SJSA1 (cell line): ENCODE measurements around the gene ATP8A2. TPM values are rescaled to one million over a fixed set of nuclear protein-coding genes. Genes with fewer than 3 reads are reported as not detected.

Experiments
- DNase-seq, 2 experiments: peaks; one replicate each; pipeline ENCODE4 v3.0.0-alpha.2; 2015 to 2020; ENCODE audit warnings: low spot score in 2 of 2, low read depth in 1 of 2
- H3K27ac ChIP-seq: fragments of 250-450 bp; sonication (Bioruptor Pico); 2 replicates; pipeline ENCODE4 v1.5.1; 2020; ENCODE audit warnings: mild to moderate bottlenecking, moderate library complexity
- H3K27me3 ChIP-seq: fragments of 250-450 bp; sonication (Bioruptor Pico); replicated peaks from 2 replicates; pipeline ENCODE4 v1.5.1; 2020; ENCODE audit warnings: mild to moderate bottlenecking, moderate library complexity
- H3K36me3 ChIP-seq: fragments of 250-450 bp; sonication (Bioruptor Pico); 2 replicates; pipeline ENCODE4 v1.5.1; 2020; ENCODE audit warnings: mild to moderate bottlenecking
- H3K4me1 ChIP-seq: fragments of 250-450 bp; sonication (Bioruptor Pico); replicated peaks from 2 replicates; pipeline ENCODE4 v1.6.1; 2021; ENCODE audit warnings: mild to moderate bottlenecking
- H3K4me3 ChIP-seq: fragments of 250-450 bp; sonication (Bioruptor Pico); 2 replicates; pipeline ENCODE4 v1.5.1; 2020; ENCODE audit warnings: mild to moderate bottlenecking
- H3K9me3 ChIP-seq: fragments of 250-450 bp; sonication (Bioruptor Pico); replicated peaks from 2 replicates; pipeline ENCODE4 v1.5.1; 2020; ENCODE audit warnings: mild to moderate bottlenecking
- total RNA-seq: library from RNA; depleted of rRNA; stranded (reverse); fragments of >200 nt; shearing (Covaris generic); gene quantifications from 2 replicates; pipeline ENCODE4 v1.2.3, GENCODE V29; 2014

The ATP8A2 gene
- total RNA-seq, 1 experiment from 2014 or later = 0.13 TPM

- H3K4me3 ChIP-seq = no peak overlapping the region
- no peaks in the 10 kb centered on the region for H3K27me3 ChIP-seq
- H3K27ac ChIP-seq = no peak overlapping the region
- peaks cover 13% of the 10 kb centered on the region; the same call in 1 of the 2 replicates for H3K4me1 ChIP-seq
- H3K36me3 ChIP-seq = no peaks in the 10 kb centered on the region
- DNase-seq = no peak
- no peaks in the 10 kb centered on the region for H3K9me3 ChIP-seq
These were observed 591.9 kb downstream of the ATP8A2 start for GRCh38 chr13:25963674-25964073.

DNA sequence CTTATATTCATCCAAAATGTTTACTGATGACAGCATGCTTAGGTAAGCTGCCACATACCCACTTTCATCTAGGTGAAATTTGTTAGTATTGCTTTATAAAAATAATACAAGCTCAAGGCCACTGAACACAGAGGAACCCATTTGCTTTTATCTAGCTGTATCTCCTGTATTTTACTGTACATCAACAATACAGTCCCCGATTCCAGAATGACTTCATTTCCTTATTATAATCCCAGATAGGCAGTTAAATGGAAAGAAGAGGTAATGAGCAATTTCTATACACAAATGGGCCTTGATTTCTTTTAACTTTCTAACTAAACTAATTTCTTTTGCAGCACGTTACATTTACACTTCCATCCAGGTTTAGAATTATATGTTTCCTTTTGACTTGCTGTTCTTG is 593.8 kb downstream of the ATP8A2 start:
- no peaks in the 10 kb centered on the region for H3K9me3 ChIP-seq
- H3K27ac ChIP-seq = no peak overlapping the region
- H3K4me3 ChIP-seq = no peak overlapping the region
- H3K36me3 ChIP-seq = no peaks in the 10 kb centered on the region
- H3K27me3 ChIP-seq = no peaks in the 10 kb centered on the region
- DNase-seq = no peak
- peaks cover 6% of the 10 kb centered on the region; the same call in 1 of the 2 replicates for H3K4me1 ChIP-seq

DNA sequence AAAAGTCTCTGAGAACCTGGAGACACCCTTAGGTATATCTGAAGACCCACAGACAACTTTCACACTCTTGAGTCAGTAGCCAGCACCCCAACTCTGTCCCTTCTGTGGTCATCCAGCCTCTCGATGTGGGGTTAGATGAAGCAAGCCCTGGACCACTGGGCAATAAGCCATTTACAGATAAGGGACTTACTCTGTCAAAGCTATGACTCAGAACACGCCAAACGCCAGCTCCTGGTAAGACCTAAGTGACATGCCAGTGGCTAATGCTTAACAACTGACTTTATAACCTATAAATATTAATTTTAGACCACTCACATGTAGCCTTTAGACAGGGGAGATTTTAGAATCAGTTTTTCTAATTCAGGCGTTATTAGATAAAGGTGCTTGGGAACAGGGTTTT is 594.3 kb downstream of the ATP8A2 start:
- H3K27me3 ChIP-seq = no peaks in the 10 kb centered on the region

DNA sequence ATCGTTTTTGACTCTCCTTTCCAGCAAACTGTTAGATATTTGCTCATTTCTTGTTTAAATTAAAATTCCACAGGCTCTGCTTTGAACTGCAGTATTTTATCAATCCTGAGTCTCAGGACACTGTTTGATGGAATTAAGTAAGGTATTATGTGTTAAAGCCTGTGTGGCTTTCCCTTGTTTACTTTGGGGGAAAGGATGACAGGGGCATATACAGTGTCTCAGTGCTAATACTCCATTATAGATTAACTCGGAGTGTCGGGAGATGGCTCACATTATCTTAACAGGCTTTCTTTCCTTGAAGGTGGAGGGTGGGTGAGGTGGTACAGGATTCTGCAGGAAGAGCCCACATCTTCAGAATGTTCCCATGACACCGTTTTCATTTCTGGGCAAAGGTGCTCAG is 595.4 kb downstream of the ATP8A2 start:
- H3K36me3 ChIP-seq = no peaks in the 10 kb centered on the region
- H3K4me3 ChIP-seq = no peak overlapping the region
- no peaks in the 10 kb centered on the region for H3K27me3 ChIP-seq

More for the DNA sequence above, 594.3 kb downstream of the ATP8A2 start:
- DNase-seq = no peak
- Histone ChIP-seq H3K4me1 (peaks cover 6% of the 10 kb centered on the region; the same call in 1 of the 2 replicates), H3K9me3 (no peaks in the 10 kb centered on the region), H3K4me3 (no peak overlapping the region), H3K36me3 (no peaks in the 10 kb centered on the region), H3K27ac (no peak overlapping the region)

DNA sequence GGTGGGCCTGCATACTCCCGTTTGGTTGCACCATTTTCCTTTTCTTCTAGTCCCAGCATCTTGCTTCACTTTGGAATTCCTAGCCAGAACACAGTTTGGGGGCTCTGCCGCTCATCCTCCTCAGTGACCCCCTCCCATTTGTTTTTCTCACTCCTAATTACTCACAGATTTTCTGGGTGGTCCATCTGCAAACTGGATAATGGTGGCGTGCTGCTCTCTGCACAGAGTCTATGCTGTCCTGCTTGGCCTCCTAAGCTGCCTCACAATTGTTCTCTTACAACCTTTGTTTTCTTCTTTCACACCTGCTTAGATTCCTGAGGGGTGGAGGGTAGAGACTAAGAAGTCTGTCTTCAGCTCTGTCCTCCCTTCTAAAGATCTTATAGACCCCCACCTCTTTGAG is 599.3 kb downstream of the ATP8A2 start:
- H3K27ac ChIP-seq = no peak overlapping the region
- H3K4me1 ChIP-seq = no peaks in the 10 kb centered on the region
- no peaks in the 10 kb centered on the region for H3K36me3 ChIP-seq
- H3K27me3 ChIP-seq = no peaks in the 10 kb centered on the region
- no peak overlapping the region for H3K4me3 ChIP-seq
- no peaks in the 10 kb centered on the region for H3K9me3 ChIP-seq
- DNase-seq = no peak

More for the DNA sequence above, 595.4 kb downstream of the ATP8A2 start:
- Histone ChIP-seq H3K27ac (no peak overlapping the region), H3K4me1 (peaks cover 6% of the 10 kb centered on the region; the same call in 1 of the 2 replicates), H3K9me3 (no peaks in the 10 kb centered on the region)
- no peak for DNase-seq

DNA sequence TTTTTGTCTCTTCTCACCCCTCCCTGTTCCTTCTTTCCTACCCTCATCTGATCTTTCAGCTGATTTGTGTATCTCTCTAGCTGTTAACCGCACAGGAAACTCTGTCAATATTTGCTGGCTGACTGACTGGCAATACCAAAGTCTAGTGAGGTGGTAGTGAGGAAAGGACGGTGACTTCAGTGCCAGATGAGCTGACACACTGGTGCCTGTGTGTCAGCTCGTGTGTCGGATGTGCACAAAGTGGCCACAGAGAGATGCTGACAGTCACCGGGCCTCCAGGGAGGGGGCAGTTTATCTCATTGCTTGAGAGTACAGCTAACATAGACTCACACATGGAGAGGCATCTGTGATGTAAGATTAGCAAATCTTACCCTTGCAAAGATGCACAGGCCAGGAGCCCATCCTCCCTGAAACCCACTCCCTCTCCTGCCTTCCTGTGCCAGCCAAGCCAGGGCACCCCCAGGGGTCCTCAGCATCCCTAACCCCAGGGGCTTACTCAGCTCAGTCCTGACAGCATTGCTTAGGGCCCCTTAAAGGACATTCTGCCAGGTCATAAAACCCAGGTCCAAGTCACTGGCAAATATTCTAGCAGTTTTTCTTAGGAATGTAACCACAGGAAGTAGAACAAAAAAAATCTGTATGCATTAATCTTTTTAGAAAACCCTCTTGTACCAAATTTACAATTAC is 599.8 kb downstream of the ATP8A2 start:
- DNase-seq = no peak
- Histone ChIP-seq H3K4me1 (no peaks in the 10 kb centered on the region), H3K27ac (no peak overlapping the region), H3K9me3 (no peaks in the 10 kb centered on the region), H3K4me3 (no peak overlapping the region), H3K27me3 (no peaks in the 10 kb centered on the region), H3K36me3 (no peaks in the 10 kb centered on the region)

GRCh38 chr13:25973085-25973484 is 601.3 kb downstream of the ATP8A2 start:
- no peak overlapping the region for H3K4me3 ChIP-seq
- H3K36me3 ChIP-seq = no peaks in the 10 kb centered on the region
- no peaks in the 10 kb centered on the region for H3K9me3 ChIP-seq
- no peak for DNase-seq
- H3K27ac ChIP-seq = no peak overlapping the region
- H3K27me3 ChIP-seq = no peaks in the 10 kb centered on the region
- H3K4me1 ChIP-seq = no peaks in the 10 kb centered on the region

- no peaks in the 10 kb centered on the region for H3K27me3 ChIP-seq
- H3K27ac ChIP-seq = no peak overlapping the region
- H3K4me1 ChIP-seq = no peaks in the 10 kb centered on the region
- no peaks in the 10 kb centered on the region for H3K36me3 ChIP-seq
- no peak overlapping the region for H3K4me3 ChIP-seq
- DNase-seq = no peak
- no peaks in the 10 kb centered on the region for H3K9me3 ChIP-seq
These were observed 601.8 kb downstream of the ATP8A2 start for GRCh38 chr13:25973576-25973975.

DNA sequence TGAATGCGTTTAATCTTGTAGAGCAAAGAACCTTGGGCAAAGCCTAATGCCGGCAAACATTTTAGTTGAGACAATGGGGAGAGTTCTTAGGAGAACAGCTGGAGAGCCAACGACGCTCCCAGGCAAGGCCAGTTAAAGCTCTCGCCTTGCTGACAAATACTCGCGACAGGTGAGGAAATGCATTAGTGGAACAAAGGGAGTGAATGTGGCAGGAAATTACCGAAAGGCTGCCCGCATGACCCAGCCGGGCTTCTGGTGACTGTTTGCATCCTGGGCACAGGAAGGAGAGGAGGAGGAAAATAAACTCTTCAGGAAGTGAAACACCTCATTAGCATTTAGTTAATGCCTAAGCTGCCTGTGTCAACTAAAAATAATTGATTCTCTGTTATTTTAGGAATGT is 605.4 kb downstream of the ATP8A2 start:
- Histone ChIP-seq H3K4me1 (no peaks in the 10 kb centered on the region), H3K27ac (no peak overlapping the region), H3K4me3 (no peak overlapping the region), H3K9me3 (no peaks in the 10 kb centered on the region), H3K27me3 (no peaks in the 10 kb centered on the region), H3K36me3 (no peaks in the 10 kb centered on the region)
- no peak for DNase-seq

- Histone ChIP-seq H3K4me3 (no peak overlapping the region), H3K27me3 (no peaks in the 10 kb centered on the region), H3K9me3 (no peaks in the 10 kb centered on the region), H3K27ac (no peak overlapping the region), H3K4me1 (no peaks in the 10 kb centered on the region), H3K36me3 (no peaks in the 10 kb centered on the region)
- no peak for DNase-seq
These were observed 605.9 kb downstream of the ATP8A2 start for GRCh38 chr13:25977671-25978070.

DNA sequence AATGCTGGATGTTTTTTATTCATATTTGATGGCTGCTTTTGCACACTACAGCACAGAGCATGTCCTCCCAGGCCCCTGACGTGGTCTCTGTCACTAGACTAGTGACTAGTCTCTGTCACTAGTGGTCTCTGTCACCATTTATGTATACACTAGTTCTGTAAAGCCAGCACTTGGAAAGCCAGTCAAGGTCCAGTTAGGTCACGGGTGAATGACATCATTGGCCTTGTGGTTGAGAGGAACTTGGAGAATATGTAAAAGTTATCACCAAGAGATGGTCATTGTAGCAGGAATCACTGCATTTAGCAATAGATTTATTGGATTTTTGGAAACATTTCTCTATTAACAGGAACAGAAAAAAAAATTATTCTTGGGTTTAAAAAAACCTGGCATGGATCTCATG is 607.2 kb downstream of the ATP8A2 start:
- no peak overlapping the region for H3K27ac ChIP-seq
- DNase-seq = no peak
- no peaks in the 10 kb centered on the region for H3K4me1 ChIP-seq
- H3K27me3 ChIP-seq = no peaks in the 10 kb centered on the region
- no peak overlapping the region for H3K4me3 ChIP-seq
- H3K9me3 ChIP-seq = no peaks in the 10 kb centered on the region
- H3K36me3 ChIP-seq = no peaks in the 10 kb centered on the region

- no peaks in the 10 kb centered on the region for H3K36me3 ChIP-seq
- DNase-seq = no peak
- no peaks in the 10 kb centered on the region for H3K27me3 ChIP-seq
These were observed 607.6 kb downstream of the ATP8A2 start for GRCh38 chr13:25979371-25979770.

GRCh38 chr13:25980255-25980654 is 608.5 kb downstream of the ATP8A2 start:
- DNase-seq = no peak
- no peak overlapping the region for H3K27ac ChIP-seq
- no peak overlapping the region for H3K4me3 ChIP-seq
- no peaks in the 10 kb centered on the region for H3K27me3 ChIP-seq
- H3K9me3 ChIP-seq = no peaks in the 10 kb centered on the region
- H3K36me3 ChIP-seq = no peaks in the 10 kb centered on the region
- 0 out of 2 replicates have a peak, but pooled peaks cover 3% of the 10 kb centered on the region for H3K4me1 ChIP-seq

More at GRCh38 chr13:25979371-25979770, 607.6 kb downstream of the ATP8A2 start:
- Histone ChIP-seq H3K27ac (no peak overlapping the region), H3K4me3 (no peak overlapping the region), H3K4me1 (no peaks in the 10 kb centered on the region), H3K9me3 (no peaks in the 10 kb centered on the region)

DNA sequence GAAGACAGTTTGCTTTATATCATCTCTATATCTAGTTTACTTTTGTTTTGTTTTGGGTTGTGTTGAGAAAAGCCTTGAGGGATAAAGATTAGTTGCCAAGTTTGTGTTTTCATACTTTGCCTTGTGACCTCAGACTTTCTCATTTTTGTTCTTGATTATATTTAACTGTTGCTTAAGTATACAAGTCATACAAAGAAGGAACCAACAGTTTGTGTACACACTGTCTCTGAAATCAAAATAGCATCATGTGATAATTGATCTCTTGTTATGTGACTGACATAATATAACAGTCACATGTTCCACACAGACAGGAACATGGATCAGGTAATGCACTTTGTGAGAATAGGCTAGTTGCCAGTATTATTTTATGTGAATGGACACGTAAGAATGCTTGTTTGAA is 609.3 kb downstream of the ATP8A2 start:
- Histone ChIP-seq H3K27ac (no peak overlapping the region), H3K27me3 (no peaks in the 10 kb centered on the region), H3K9me3 (no peaks in the 10 kb centered on the region), H3K4me1 (0 out of 2 replicates have a peak, but pooled peaks cover 3% of the 10 kb centered on the region), H3K4me3 (no peak overlapping the region), H3K36me3 (no peaks in the 10 kb centered on the region)
- DNase-seq = no peak

DNA sequence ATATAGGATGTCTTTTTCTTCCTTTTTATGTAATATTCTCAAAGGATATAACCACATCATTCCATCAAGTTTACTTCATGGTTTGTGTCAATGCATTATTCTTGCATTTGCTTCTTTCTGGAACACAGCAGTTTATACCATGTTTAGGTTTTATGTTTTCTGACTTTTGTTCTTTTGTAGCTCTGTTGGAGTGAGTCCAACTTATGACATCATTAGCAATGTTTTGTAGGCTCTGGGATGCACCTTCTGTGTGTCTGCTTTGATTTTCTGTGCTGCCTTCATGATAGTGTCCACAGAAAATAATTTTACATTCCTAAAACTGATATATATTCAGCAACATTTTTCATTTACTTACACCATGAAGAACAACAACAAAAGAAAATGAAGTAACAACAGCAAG is 611.1 kb downstream of the ATP8A2 start:
- no peak for DNase-seq
- no peaks in the 10 kb centered on the region for H3K27me3 ChIP-seq
- H3K9me3 ChIP-seq = no peaks in the 10 kb centered on the region
- H3K27ac ChIP-seq = no peak overlapping the region
- 0 out of 2 replicates have a peak, but pooled peaks cover 3% of the 10 kb centered on the region for H3K4me1 ChIP-seq
- no peaks in the 10 kb centered on the region for H3K36me3 ChIP-seq
- H3K4me3 ChIP-seq = no peak overlapping the region
